ENCODE results near the gene KANSL1.

DNA sequence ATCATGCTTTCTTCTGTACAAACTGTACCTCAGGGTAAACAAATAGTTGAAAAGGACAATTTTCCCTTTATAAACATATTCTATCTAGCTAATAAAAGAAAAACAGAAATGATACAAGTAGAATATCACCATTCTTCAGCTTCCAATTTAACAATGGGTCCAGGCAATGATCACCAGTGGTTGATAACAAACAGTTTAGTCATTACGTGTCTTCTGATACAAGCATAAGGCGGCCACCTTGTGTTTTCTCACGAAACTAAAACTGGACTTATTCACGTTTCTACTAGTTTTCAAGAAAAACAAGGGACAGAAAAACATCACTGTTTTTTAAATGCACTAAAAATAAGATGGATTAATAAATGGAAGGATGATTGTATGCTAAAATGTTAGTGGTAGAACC is 135.9 kb downstream of the KANSL1 start:
- TF ChIP-seq POLR2AphosphoS5 (IDR thresholded peaks at IDR 0.05), result no peak
- TF ChIP-seq POLR2A (IDR thresholded peaks at IDR 0.05), result no peak
- TF ChIP-seq, protein P1, sequence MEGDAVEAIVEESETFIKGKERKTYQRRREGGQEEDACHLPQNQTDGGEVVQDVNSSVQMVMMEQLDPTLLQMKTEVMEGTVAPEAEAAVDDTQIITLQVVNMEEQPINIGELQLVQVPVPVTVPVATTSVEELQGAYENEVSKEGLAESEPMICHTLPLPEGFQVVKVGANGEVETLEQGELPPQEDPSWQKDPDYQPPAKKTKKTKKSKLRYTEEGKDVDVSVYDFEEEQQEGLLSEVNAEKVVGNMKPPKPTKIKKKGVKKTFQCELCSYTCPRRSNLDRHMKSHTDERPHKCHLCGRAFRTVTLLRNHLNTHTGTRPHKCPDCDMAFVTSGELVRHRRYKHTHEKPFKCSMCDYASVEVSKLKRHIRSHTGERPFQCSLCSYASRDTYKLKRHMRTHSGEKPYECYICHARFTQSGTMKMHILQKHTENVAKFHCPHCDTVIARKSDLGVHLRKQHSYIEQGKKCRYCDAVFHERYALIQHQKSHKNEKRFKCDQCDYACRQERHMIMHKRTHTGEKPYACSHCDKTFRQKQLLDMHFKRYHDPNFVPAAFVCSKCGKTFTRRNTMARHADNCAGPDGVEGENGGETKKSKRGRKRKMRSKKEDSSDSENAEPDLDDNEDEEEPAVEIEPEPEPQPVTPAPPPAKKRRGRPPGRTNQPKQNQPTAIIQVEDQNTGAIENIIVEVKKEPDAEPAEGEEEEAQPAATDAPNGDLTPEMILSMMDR (IDR thresholded peaks at IDR 0.05), result no peak
